G401 (cell line): ENCODE measurements around the gene LSM8. TPM values are rescaled to one million over a fixed set of nuclear protein-coding genes. Genes with fewer than 3 reads are reported as not detected.
"Not testable (repeated sequence)": the region's sequence is repeated elsewhere in the genome, so short reads cannot be mapped to it uniquely, and the experiment has no call there.

Experiments used
- DNase-seq: peaks from one replicate; pipeline ENCODE4 v3.0.0-alpha.2; 2015; ENCODE audit warnings: low spot score
- in situ Hi-C: cut with HindIII; loops from 2 replicates; pipeline ENCODE4 v1.10.0; 2016; ENCODE audit warnings: low sequenced_read_pairs, mixed read lengths
- total RNA-seq: library from RNA; depleted of rRNA; stranded (reverse); fragments of >200 nt; shearing (Covaris generic); gene quantifications from 2 replicates; pipeline ENCODE4 v1.2.3, GENCODE V29; 2014; rRNA removed

Gene LSM8
- total RNA-seq, 1 experiment from 2014 or later, result 44.9 TPM

DNA sequence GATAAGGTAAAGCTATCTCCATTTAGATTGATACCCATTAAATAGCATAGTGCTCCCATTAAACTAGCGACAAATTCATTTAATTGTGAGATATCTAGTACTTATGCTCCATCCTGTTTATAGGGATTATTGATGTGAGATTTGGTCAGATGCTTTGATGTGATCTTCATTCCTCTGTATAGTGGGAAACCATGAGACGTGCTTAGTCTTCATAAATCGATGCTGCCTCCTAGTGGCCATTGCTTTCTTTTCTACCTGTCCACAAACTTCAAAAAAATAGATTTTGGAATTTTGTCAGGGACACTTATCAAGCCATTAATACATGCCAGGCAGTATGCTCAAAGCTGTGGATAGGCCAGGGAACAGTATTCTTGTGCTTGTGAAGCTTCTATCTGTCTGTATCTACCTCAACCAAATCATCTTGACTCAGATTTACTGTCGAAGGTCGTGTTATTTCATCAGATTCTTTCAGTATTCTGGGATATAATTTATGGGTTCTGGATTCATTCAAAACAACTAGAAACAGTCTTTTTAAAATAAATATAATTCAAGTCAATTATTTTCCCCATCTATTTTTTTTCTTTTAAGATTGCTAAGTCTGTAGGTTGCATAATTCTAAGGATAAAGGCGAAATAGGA is 12.0 kb downstream of the LSM8 start:
- in situ Hi-C loops, result no loop called here
- peak; percentile 80 for DNase-seq

DNA sequence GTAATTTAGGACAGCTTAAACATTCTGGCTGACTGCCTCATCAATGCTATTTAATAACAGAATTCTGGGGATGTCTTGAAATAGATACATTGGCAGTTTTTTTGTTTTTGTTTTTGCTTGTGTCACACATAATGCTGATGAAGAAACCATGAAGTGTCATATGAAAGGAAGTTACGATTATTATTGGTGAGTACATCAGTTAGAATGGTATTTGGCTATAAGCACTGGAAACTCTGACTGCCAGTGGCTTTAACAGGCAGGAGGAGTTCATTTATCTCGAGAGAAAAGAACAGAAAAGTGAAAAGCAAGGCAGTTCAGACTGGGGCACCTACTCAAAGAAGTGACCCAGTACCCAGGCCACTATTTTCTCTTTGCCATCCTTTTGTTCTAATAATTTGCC is 18.1 kb downstream of the LSM8 start:
- DNase-seq, result no peak
- in situ Hi-C loops, result no loop called here

- DNase-seq, result peak; percentile 85
- in situ Hi-C loops, result no loop called here
These were observed 30.3 kb downstream of the LSM8 start for GRCh38 chr7:118214051-118214832.

DNA sequence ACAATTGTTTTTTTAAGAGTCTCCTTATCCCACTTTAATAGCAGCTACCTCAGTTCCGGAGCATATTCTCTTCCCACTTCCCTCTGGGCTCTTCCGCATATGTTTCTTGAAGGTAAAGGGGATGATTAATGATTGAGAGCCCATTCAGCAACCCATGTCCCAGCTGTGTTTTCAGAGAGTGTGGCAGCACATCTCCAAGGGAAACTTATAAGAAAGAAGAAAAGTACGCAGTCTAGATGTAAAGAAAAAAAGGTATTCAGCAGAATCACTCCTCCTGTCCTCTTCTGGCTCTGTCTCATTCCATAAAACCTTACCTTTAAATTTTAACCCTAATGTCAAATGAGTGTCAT is 30.8 kb downstream of the LSM8 start:
- in situ Hi-C loops, result no loop called here
- no peak for DNase-seq

DNA sequence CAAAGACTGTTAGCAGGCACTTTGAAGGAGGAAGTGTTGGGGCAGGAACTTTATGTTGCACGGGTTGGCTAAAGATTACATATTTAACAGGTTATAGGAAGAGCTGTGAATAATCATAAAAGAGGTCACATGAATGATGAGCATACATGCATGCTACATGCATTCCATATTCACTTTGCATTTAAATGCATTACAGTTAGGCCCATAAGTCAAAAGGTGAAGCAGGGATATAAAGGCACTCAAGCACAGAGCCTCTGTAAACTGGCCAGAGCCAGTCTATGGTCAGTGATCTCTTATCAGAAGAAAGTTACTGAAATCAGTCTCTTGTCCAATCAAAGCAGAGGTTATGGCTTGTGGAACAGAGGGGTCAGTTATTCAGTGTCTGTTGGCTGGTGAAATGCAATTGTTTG is 33.3 kb downstream of the LSM8 start:
- no peak for DNase-seq
- in situ Hi-C loops, result no loop called here

DNA sequence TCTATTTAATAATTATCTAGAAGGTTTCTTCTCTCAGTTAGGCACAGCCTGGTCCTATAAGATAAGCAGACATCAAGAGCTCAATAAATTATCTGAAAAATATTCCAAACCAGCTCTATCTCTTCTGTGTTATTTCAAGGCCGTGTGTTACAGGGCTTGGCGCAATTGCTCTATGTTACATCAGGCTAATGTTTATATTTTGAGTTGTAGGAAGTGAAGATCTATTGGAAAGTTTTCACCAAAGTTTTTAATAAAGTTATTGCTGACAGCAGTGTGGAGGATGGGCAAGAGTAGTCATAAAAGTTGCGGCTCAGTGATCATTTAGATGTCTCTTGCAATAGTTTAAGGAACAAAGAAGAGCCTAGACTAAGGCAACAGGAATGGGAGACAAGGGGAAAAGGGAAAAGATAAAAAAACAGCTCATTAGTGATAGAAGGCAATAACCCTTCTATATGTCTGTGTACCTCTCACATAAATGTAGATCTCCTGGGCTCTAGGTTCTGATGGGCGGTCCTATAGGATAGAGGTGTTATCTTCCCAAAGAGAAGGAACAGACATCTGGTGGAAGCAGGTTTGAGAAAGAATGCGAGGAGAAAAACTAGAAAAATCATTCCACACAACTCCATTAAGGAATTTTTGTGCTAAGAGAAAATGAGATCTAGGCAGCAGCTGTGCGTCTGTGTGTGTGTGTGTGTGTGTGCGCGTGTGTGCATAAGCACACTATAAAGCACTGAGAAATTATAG is 34.6 kb downstream of the LSM8 start:
- DNase-seq, result no peak
- in situ Hi-C loops, result no loop called here

- DNase-seq, result no peak
- in situ Hi-C loops, result no loop called here
These were observed 35.2 kb downstream of the LSM8 start for GRCh38 chr7:118219157-118219512.

DNA sequence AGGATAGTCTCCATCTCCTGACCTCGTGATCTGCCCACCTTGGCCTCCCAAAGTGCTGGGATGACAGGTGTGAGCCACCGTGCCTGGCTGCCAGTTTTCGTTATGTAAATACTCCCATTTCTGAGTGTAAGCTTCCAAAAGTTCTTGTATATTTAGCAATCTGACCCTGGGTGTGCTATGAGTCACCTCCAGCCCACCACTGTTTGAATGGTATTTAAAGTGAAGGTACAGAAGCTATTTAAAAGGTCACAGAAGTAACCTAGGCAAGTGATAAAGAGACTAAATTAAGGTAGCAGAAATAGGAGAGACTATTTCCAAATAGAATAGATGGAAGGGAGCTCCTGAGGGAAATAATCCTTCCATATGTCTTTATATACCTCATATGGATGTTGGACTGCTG is 36.6 kb downstream of the LSM8 start:
- no peak for DNase-seq
- in situ Hi-C loops, result no loop called here

DNA sequence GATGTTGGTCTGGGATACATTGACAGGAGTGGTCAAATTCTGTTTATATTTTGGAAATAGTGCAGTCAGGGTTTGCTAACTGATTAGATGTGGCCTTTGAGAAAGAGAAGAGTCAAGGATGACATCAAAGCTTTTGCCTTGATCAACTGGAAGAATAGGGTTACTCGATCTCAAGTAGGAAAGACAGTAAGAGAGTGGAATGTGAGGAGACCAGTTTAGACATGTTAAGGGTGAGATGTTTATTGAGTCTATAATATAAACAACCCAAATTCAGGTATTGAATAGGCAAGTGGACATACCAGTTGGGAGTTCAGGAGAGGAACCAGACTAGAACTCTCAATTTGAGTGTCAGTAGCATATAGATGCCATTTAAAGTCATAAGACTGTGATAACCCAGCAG is 38.6 kb downstream of the LSM8 start:
- DNase-seq, result no peak
- in situ Hi-C loops, result no loop called here

GRCh38 chr7:118224521-118224920 is 40.6 kb downstream of the LSM8 start, which contains the start of gene ANKRD7:
TSS of gene ANKRD7 (plus strand) at chr7:118224704. CDS start at chr7:118224831, 127 bp downstream.
- no peak for DNase-seq
- in situ Hi-C loops, result no loop called here

DNA sequence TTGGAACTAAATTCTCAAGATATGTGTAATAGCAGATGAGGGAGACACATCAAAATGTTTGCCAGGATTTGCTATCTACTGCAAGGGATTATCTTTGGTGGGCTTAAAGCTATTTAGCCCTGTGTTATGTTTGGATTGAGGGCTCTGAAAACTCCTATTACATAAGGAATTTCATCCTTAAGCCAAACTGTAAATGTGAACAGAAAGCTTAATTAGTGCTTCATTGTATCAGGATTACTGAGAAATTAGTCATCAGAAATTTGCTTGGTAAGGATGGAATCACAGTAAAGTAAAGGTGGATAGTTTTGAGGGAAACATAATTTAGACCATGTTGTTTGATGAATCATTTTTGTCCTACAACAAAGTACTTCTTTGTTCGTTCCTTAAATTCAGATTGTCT is 48.9 kb downstream of the LSM8 start:
- in situ Hi-C loops, result no loop called here
- DNase-seq, result no peak

DNA sequence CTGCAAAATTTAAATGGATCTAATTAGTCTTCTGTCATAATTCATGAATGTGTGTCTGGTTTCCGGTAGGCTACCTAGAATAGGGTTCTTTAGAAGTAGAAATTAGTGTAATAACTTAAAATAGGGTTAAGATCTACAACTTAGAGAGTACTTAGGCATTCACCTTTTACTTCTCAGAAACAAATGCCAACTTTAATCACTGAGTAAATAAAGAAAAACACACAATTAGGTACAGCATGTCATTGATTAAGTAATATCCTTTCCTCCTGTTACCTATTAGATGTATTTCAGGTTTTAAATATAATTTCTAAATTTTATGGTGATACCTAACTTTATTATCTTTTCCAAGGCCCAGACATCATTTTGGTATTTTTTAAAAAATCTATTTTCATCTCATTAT is 49.8 kb downstream of the LSM8 start:
- DNase-seq, result no peak
- in situ Hi-C loops, result no loop called here

GRCh38 chr7:118239014-118239413 is 55.0 kb downstream of the LSM8 start:
- in situ Hi-C loops, result no loop called here
- DNase-seq, result no peak

- DNase-seq, result not testable (repeated sequence)
These were observed 56.4 kb downstream of the LSM8 start for GRCh38 chr7:118240320-118240719.

More at GRCh38 chr7:118240320-118240719, 56.4 kb downstream of the LSM8 start:
- in situ Hi-C loops, result not testable (repeated sequence)

Other genes with a start within 250 kb of the LSM8 start
- gene ANKRD7, start 40.5 kb downstream of the LSM8 start, total RNA-seq, result 1.9 and 2.5 TPM in 2 replicates